Ishikawa (cell line): ENCODE data around the gene PRKCQ.

Experiments used
- CEBPB ChIP-seq: IDR thresholded peaks from 2 replicates; pipeline ENCODE4 v1.6.1; 2012
- CREB1 ChIP-seq: IDR thresholded peaks from 2 replicates; pipeline ENCODE4 v1.6.1; 2012; ENCODE audit warnings: low read depth
- EGR1 ChIP-seq: IDR thresholded peaks from 2 replicates; pipeline ENCODE4 v1.6.1; 2012
- EP300 ChIP-seq: IDR thresholded peaks from 2 replicates; pipeline ENCODE4 v1.6.1; 2012; ENCODE audit warnings: borderline replicate concordance
- FOXM1 ChIP-seq: IDR thresholded peaks from 2 replicates; pipeline ENCODE4 v1.6.1; 2012; ENCODE audit warnings: low read depth, borderline replicate concordance
- NFIC ChIP-seq: IDR thresholded peaks from 2 replicates; pipeline ENCODE4 v1.6.1; 2012
- RAD21 ChIP-seq: IDR thresholded peaks from 2 replicates; pipeline ENCODE4 v1.6.1; 2012; ENCODE audit warnings: low read depth
- REST ChIP-seq: IDR thresholded peaks from 2 replicates; pipeline ENCODE4 v1.6.1; 2012; ENCODE audit warnings: low read depth, mild to moderate bottlenecking
- TAF1 ChIP-seq: IDR thresholded peaks from 2 replicates; pipeline ENCODE4 v1.6.1; 2012; ENCODE audit warnings: low read depth, mild to moderate bottlenecking
- TCF12 ChIP-seq: IDR thresholded peaks from 2 replicates; pipeline ENCODE4 v1.6.1; 2012; ENCODE audit warnings: low read depth
- TEAD4 ChIP-seq: IDR thresholded peaks from 2 replicates; pipeline ENCODE4 v1.6.1; 2012
- YY1 ChIP-seq: IDR thresholded peaks from 2 replicates; pipeline ENCODE4 v1.6.1; 2012; ENCODE audit warnings: low read depth
- ZBTB7A ChIP-seq: IDR thresholded peaks from 2 replicates; pipeline ENCODE4 v1.6.1; 2012; ENCODE audit warnings: low read depth
- TF ChIP-seq, protein P1 (sequence below): IDR thresholded peaks from 2 replicates; pipeline ENCODE4 v1.6.1; 2012
- TF ChIP-seq, protein P2 (sequence below): IDR thresholded peaks from 2 replicates; pipeline ENCODE4 v1.6.1; 2012

Gene PRKCQ

DNA sequence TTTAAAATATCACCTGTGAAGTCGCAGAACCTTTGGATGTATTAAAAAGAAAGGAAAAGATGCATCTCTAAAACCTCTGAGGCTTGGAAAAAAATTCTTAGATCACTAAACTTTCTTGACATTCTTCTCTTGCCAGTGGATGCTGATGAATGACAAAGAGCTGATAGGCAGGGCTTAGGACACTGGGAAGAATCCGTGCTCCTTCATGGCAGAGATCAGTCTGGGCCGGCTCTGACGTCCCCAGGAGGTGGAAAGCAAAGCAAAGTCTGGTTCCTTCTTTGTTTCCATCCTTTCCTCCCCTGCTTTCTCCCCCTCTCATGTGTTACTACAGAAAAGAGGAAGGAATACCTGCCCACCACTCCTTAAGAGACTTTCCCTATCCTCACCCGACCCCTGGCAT, 161.9 kb downstream of the PRKCQ start:
- no peak for TF ChIP-seq RAD21
- TF ChIP-seq REST, result no peak
- TF ChIP-seq EP300, result no peak
- no peak for TF ChIP-seq NFIC
- no peak for TF ChIP-seq TEAD4
- TF ChIP-seq TAF1, result no peak
- no peak for TF ChIP-seq EGR1
- TF ChIP-seq CREB1, result no peak
- no peak for TF ChIP-seq FOXM1
- no peak for TF ChIP-seq CEBPB
- TF ChIP-seq, protein P1, sequence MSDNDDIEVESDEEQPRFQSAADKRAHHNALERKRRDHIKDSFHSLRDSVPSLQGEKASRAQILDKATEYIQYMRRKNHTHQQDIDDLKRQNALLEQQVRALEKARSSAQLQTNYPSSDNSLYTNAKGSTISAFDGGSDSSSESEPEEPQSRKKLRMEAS, result no peak
- no peak for TF ChIP-seq TCF12
- TF ChIP-seq, protein P2, sequence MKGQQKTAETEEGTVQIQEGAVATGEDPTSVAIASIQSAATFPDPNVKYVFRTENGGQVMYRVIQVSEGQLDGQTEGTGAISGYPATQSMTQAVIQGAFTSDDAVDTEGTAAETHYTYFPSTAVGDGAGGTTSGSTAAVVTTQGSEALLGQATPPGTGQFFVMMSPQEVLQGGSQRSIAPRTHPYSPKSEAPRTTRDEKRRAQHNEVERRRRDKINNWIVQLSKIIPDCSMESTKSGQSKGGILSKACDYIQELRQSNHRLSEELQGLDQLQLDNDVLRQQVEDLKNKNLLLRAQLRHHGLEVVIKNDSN, result no peak
- no peak for TF ChIP-seq ZBTB7A
- TF ChIP-seq YY1, result no peak

GRCh38 chr10:6416892-6417512, 163.1 kb downstream of the PRKCQ start:
- TF ChIP-seq RAD21 (peak; percentile 65), EP300 (no peak)

DNA sequence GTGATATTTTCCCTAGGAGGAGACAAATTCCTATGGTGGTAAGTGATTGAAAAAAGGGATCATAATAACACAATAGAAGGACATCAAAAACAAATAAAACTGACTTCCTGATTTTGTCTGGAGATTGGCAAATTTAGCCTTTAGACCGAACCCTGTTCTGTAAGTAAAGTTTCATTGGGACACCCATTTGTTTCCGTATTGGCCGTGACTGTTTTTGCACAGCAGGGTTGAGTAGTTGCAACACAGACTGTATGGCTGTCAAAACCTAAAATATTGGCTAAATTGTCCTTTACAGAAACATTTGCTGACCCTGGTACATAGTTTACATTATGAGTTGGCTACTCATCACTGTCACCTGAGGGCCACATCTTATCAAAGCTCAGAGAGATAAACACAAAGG, 168.6 kb downstream of the PRKCQ start:
- TF ChIP-seq EP300 (no peak), TAF1 (no peak), EGR1 (no peak), TCF12 (no peak), CEBPB (no peak), NFIC (no peak), REST (no peak), CREB1 (no peak), RAD21 (no peak), YY1 (no peak), ZBTB7A (no peak), FOXM1 (no peak)
- TF ChIP-seq, protein P1, result no peak
- TF ChIP-seq, protein P2, result no peak

GRCh38 chr10:6410830-6411229, 169.2 kb downstream of the PRKCQ start:
- no peak for TF ChIP-seq TEAD4
- no peak for TF ChIP-seq TCF12
- TF ChIP-seq ZBTB7A, result no peak
- TF ChIP-seq EGR1, result no peak
- TF ChIP-seq NFIC, result no peak
- no peak for TF ChIP-seq RAD21
- no peak for TF ChIP-seq CEBPB
- no peak for TF ChIP-seq EP300
- no peak for TF ChIP-seq TAF1
- no peak for TF ChIP-seq YY1
- TF ChIP-seq REST, result no peak
- TF ChIP-seq FOXM1, result no peak
- TF ChIP-seq, protein P1, result no peak
- TF ChIP-seq, protein P2, result no peak
- no peak for TF ChIP-seq CREB1
